Spleen (tissue), 11 donors: Measurements from ENCODE around the gene PSMD1. TPM values are rescaled to one million over a fixed set of nuclear protein-coding genes. Genes with fewer than 3 reads are reported as not detected.

ENCODE experiments used
- DNase-seq: peaks from one replicate; pipeline ENCODE4 v3.0.0-alpha.2; 2020
- H3K27ac ChIP-seq, 8 donors: fragments of 200-600 bp; sonication (generic) in 7 of 8; 1 replicate in 4 of 8; 2 replicates in 4 of 8; pipeline versions ENCODE4 v1.5.0 to v1.8.0; 2016 to 2021; ENCODE audit warnings: inconsistent platforms in 4 of 8, mild to moderate bottlenecking in 4 of 8, moderate library complexity in 1 of 8
- H3K27me3 ChIP-seq, 7 donors: fragments of 200-600 bp; sonication (generic) in 6 of 7; replicated peaks in 1 of 7; 1 replicate in 4 of 7; 2 replicates in 3 of 7; pipeline versions ENCODE4 v1.5.0 to v1.8.0; 2016 to 2021; ENCODE audit warnings: inconsistent platforms in 3 of 7, mild to moderate bottlenecking in 1 of 7
- H3K36me3 ChIP-seq, 6 donors: fragments of 200-600 bp; sonication (generic) in 5 of 6; 1 replicate in 4 of 6; 2 replicates in 2 of 6; pipeline versions ENCODE4 v1.5.0 to v1.8.0; 2016 to 2021; ENCODE audit warnings: inconsistent platforms in 2 of 6
- H3K4me1 ChIP-seq, 6 donors: fragments of 200-600 bp; sonication (generic) in 5 of 6; 1 replicate in 3 of 6; 2 replicates in 3 of 6; pipeline versions ENCODE4 v1.5.0 to v1.8.0; 2016 to 2021; ENCODE audit warnings: inconsistent platforms in 3 of 6
- H3K4me3 ChIP-seq, 8 donors: fragments of 200-600 bp; sonication (generic) in 7 of 8; 1 replicate in 4 of 8; 2 replicates in 4 of 8; pipeline versions ENCODE4 v1.5.0 to v1.8.0; 2016 to 2021; ENCODE audit warnings: inconsistent platforms in 4 of 8, mild to moderate bottlenecking in 4 of 8, moderate library complexity in 2 of 8
- H3K9me3 ChIP-seq, 8 donors: fragments of 200-600 bp; sonication (generic) in 7 of 8; 1 replicate in 4 of 8; 2 replicates in 4 of 8; pipeline versions ENCODE4 v1.5.0 to v1.8.0; 2016 to 2021; ENCODE audit warnings: inconsistent platforms in 4 of 8
- CTCF ChIP-seq, 11 experiments: fragments of 200-600 bp in 7 of 11; fragments of 450-650 bp in 4 of 11; sonication (generic) in 4 of 11; IDR thresholded peaks in 8 of 11; conservative IDR thresholded peaks in 3 of 11; 1 replicate in 7 of 11; 2 replicates in 4 of 11; pipeline versions ENCODE4 v1.4.0 to v1.8.0; 2016 to 2021; ENCODE audit warnings: antibody characterized with exemption in 11 of 11, inconsistent platforms in 4 of 11, mild to moderate bottlenecking in 1 of 11
- POLR2A ChIP-seq, 3 donors: fragments of 450-650 bp; IDR thresholded peaks; one replicate each; pipeline ENCODE4 v1.5.1; 2017; ENCODE audit warnings: antibody characterized with exemption in 3 of 3, mild to moderate bottlenecking in 1 of 3
- POLR2AphosphoS5 ChIP-seq, 3 donors: sonication (generic); formaldehyde crosslinking; IDR thresholded peaks; one replicate each; pipeline ENCODE4 v1.5.1; 2017; ENCODE audit warnings: antibody characterized with exemption in 3 of 3
- WGBS, 5 donors: extraction: QIAGEN DNeasy Blood & Tissue Kit in 3 of 5; methylation state at CpG; one replicate each; pipeline versions ENCODE4 v1.1.5 to v1.1.7; 2013 to 2018; 5-methylcytosine and 5-hydroxymethylcytosine counted together
- intact Hi-C: fragments of 100-400 bp; cut with DNase I; formaldehyde crosslinking; loops from one replicate; pipeline ENCODE4 v1.15.0; 2023; ENCODE audit warnings: low total_unique reads
- polyA plus RNA-seq, 3 donors: library from polyadenylated mRNA; stranded (reverse); fragments of 200-250 nt; gene quantifications; one replicate each; pipeline ENCODE4 v1.2.1, GENCODE V29; 2013
- total RNA-seq, 7 donors: library from RNA; depleted of rRNA in 3 of 7; stranded (reverse); fragments of >200 nt in 3 of 7; fragmentation: NEBNext Ultra II Directional in 4 of 7; extraction: Animal tissue kit (Norgen Biotek cat#: 25700) in 4 of 7; gene quantifications; one replicate each; pipeline versions ENCODE4 v1.1.0 to v1.2.1, GENCODE V29; 2016 to 2021
- donor health status: healthy with polysubstance abuse.
- donor health status: DM: no; HTN: no; CAD: no; lungs with moderate emphysema.
- donor health status: DM: no; HTN: no; CAD: no.
- donor health status: Bipolar disorder and iron deficiency.
- donor health status: healthy.
- donor health status: DM: no; HTN: no; CAD: no.
- donor health status: DM: yes; HTN: yes; CAD: no.

Gene PSMD1
- total and polyA plus RNA-seq, 10 donors: 21.2 to 81.2 (median 53.4) TPM

GRCh38 chr2:231047923-231048915 lies 8.4 kb upstream of the PSMD1 start:
- DNase-seq: no peak
- WGBS, 5 donors: 69 to 87% (median 80%) methylated on average over 9 to 10 of the region's 10 CpGs
- Histone ChIP-seq H3K4me1 (peaks cover 0 to 15% (median 12%) of the 10 kb centered on the region in 6 donors), H3K36me3 (no peaks in the 10 kb centered on the region), H3K9me3 (no peaks in the 10 kb centered on the region), H3K27me3 (peaks cover 0 to 52% (median 0%) of the 10 kb centered on the region in 7 donors), H3K4me3 (no peak overlapping the region), H3K27ac (no peak overlapping the region)
- intact Hi-C loops: no loop called here
- TF ChIP-seq CTCF (IDR thresholded peaks at IDR 0.05 in 8 of 11, conservative IDR thresholded peaks at IDR 0.05 in 3 of 11): no peak
- TF ChIP-seq POLR2A (IDR thresholded peaks at IDR 0.05): no peak
- TF ChIP-seq POLR2AphosphoS5 (IDR thresholded peaks at IDR 0.05): no peak

- Histone ChIP-seq H3K36me3 (no peaks in the 10 kb centered on the region), H3K27ac (no peak overlapping the region), H3K4me3 (no peak overlapping the region), H3K27me3 (peaks cover 0 to 52% (median 0%) of the 10 kb centered on the region in 7 donors), H3K9me3 (no peaks in the 10 kb centered on the region), H3K4me1 (peaks cover 0 to 23% (median 16%) of the 10 kb centered on the region in 6 donors)
- no peak for DNase-seq
- 81 to 90% (median 86%) methylated on average over 12 of the region's 12 CpGs for WGBS, 5 donors
- intact Hi-C loops: no loop called here
- TF ChIP-seq POLR2AphosphoS5 (IDR thresholded peaks at IDR 0.05) (no peak), POLR2A (IDR thresholded peaks at IDR 0.05) (no peak), CTCF (IDR thresholded peaks at IDR 0.05 in 8 of 11, conservative IDR thresholded peaks at IDR 0.05 in 3 of 11) (no peak)
Measured at GRCh38 chr2:231049286-231050017, 7.2 kb upstream of the PSMD1 start.

DNA sequence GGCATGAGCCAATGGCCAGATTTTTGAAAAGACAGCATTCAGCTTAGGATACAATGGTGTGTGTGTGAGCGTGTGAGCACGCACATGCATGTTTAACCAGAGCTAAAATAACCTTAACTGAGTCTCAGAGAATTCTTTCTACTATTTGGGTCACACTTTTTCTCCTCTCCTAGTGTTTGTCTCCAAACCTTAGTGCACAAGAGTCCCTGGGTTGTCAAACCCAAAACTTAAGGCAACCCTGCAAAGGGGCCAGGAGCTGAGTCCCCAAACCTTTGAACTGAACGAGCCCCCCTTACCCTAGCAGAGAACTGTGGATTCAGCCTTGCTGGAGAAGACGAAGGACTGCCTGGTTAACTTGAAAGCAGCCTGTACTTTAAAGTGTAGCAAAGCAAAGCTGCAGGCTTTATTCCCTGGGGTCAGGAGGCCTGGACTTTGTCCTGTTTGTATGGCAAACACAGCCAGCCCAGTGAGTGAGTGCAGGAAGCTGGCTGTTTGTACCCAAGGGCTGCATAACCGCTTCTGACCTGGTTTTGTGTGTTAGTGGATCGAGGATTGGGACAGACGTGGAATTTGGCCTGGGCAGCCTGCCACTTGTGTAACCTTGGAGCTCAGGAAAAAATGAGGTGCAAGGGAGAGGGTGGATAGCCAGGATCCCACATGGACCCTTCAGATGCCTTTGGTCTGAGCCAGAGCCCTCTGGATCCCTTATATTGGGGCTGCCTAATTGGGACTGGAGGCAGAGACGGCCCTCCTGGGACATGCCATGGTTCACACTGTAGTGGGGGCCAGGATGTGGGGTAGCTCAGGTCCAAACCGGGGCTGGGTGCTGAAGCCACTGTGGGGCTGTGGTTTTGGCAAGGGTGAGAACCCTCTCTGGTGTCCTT lies 6.4 kb upstream of the PSMD1 start:
- Histone ChIP-seq H3K36me3 (no peaks in the 10 kb centered on the region), H3K27ac (no peak overlapping the region), H3K9me3 (no peaks in the 10 kb centered on the region), H3K4me1 (peaks cover 0 to 23% (median 16%) of the 10 kb centered on the region in 6 donors), H3K27me3 (peaks cover 0 to 52% (median 0%) of the 10 kb centered on the region in 7 donors), H3K4me3 (no peak overlapping the region)
- no peak for TF ChIP-seq CTCF (IDR thresholded peaks at IDR 0.05 in 8 of 11, conservative IDR thresholded peaks at IDR 0.05 in 3 of 11)
- TF ChIP-seq POLR2AphosphoS5 (IDR thresholded peaks at IDR 0.05): no peak
- no peak for TF ChIP-seq POLR2A (IDR thresholded peaks at IDR 0.05)
- intact Hi-C loops: no loop called here
- no peak for DNase-seq
- WGBS, 5 donors: 71 to 79% (median 77%) methylated on average over 9 of the region's 9 CpGs
